PFSK-1 (cell line): ENCODE data around the gene OPN1MW. TPM values are rescaled to one million over a fixed set of nuclear protein-coding genes. Genes with fewer than 3 reads are reported as not detected.
"Not testable (repeated sequence)": the region's sequence is repeated elsewhere in the genome, so short reads cannot be mapped to it uniquely, and the experiment has no call there.

ENCODE experiments used
- FOXP2 ChIP-seq: optimal IDR thresholded peaks from 2 replicates; pipeline ENCODE3; 2011; ENCODE audit warnings: borderline replicate concordance, control low read depth, inconsistent platforms; ENCODE audit not compliant: insufficient read depth; ENCODE audit errors: extremely low read length, extremely low read depth
- POLR2AphosphoS5 ChIP-seq: IDR thresholded peaks from 2 replicates; pipeline ENCODE4 v1.6.1; 2012; ENCODE audit warnings: low read depth, mild to moderate bottlenecking, control low read depth, low read length, moderate library complexity
- SIN3A ChIP-seq: IDR thresholded peaks from 2 replicates; pipeline ENCODE4 v1.6.1; 2012; ENCODE audit warnings: mild to moderate bottlenecking, low read length, moderate library complexity, borderline replicate concordance; ENCODE audit not compliant: insufficient read depth
- TAF1 ChIP-seq: IDR thresholded peaks from 2 replicates; pipeline ENCODE4 v1.6.1; 2012; ENCODE audit warnings: low read length, control low read depth, borderline replicate concordance; ENCODE audit not compliant: insufficient read depth
- polyA plus RNA-seq: library from polyadenylated mRNA; unstranded; fragments of >200 nt; gene quantifications from one replicate; pipeline ENCODE4 v1.2.1, GENCODE V29; 2012; ENCODE audit warnings: low read depth, missing spikeins; ENCODE audit not compliant: insufficient read length
- TF ChIP-seq, protein P1 (sequence below), 2 experiments: IDR thresholded peaks; 2 replicates each; pipeline versions ENCODE4 v1.6.1 to v1.8.0; 2011 to 2012; ENCODE audit warnings: low read depth in 2 of 2, low read length in 2 of 2, control low read depth in 1 of 2, inconsistent platforms in 1 of 2, mild to moderate bottlenecking in 1 of 2, moderate library complexity in 1 of 2; ENCODE audit not compliant: insufficient read depth in 1 of 2

Gene OPN1MW
- polyA plus RNA-seq = not detected

DNA sequence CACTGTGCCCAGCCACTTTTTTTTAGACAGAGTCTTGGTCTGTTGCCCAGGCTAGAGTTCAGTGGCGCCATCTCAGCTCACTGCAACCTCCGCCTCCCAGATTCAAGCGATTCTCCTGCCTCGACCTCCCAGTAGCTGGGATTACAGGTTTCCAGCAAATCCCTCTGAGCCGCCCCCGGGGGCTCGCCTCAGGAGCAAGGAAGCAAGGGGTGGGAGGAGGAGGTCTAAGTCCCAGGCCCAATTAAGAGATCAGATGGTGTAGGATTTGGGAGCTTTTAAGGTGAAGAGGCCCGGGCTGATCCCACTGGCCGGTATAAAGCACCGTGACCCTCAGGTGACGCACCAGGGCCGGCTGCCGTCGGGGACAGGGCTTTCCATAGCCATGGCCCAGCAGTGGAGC lies at the start of gene OPN1MW:
TSS of gene OPN1MW (plus strand) at position 301 of the 400 bp plus-strand sequence. CDS start at position 383, 82 bp downstream.
- not testable (repeated sequence) for TF ChIP-seq TAF1, FOXP2, POLR2AphosphoS5

DNA sequence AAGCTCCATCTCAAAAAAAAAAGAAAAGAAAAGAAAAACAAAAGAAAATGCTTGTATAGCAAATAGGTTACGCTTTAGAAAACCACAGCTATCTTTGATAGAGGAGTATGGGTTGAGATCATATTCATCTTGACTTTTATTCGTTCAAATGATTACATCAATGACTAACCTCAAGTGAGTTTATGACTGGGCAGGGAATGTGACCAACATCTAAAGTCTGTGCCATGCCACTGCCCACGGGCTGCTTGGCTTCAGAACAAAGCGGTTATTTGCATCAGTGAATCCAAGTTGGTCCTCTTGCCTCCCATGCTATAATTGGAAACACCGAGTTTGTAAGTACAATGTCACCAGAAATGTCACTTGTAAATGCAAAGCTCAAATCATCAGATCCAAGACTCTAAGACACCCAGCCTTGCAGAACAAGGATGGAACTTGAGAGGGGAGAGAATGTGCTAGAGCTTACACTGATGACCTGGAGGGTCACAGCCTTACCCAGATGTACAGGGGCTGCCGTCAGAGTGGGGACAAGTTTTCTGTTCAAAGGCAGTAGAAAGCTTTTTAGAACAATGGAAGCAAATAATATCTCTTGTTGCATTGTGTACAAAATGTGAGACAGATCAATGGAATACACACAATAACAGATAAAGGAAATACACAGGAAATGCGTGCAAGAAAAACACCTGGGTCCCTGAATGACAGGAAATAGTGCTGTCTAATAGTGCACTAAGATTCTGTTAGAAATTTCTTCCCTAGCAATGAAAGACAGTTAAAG lies 46.8 kb upstream of the OPN1MW start:
- TF ChIP-seq, protein P1, sequence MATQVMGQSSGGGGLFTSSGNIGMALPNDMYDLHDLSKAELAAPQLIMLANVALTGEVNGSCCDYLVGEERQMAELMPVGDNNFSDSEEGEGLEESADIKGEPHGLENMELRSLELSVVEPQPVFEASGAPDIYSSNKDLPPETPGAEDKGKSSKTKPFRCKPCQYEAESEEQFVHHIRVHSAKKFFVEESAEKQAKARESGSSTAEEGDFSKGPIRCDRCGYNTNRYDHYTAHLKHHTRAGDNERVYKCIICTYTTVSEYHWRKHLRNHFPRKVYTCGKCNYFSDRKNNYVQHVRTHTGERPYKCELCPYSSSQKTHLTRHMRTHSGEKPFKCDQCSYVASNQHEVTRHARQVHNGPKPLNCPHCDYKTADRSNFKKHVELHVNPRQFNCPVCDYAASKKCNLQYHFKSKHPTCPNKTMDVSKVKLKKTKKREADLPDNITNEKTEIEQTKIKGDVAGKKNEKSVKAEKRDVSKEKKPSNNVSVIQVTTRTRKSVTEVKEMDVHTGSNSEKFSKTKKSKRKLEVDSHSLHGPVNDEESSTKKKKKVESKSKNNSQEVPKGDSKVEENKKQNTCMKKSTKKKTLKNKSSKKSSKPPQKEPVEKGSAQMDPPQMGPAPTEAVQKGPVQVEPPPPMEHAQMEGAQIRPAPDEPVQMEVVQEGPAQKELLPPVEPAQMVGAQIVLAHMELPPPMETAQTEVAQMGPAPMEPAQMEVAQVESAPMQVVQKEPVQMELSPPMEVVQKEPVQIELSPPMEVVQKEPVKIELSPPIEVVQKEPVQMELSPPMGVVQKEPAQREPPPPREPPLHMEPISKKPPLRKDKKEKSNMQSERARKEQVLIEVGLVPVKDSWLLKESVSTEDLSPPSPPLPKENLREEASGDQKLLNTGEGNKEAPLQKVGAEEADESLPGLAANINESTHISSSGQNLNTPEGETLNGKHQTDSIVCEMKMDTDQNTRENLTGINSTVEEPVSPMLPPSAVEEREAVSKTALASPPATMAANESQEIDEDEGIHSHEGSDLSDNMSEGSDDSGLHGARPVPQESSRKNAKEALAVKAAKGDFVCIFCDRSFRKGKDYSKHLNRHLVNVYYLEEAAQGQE (IDR thresholded peaks at IDR 0.05; ENCODE audit: insufficient read depth in 1 of 2, low read depth in 2 of 2, low read length in 2 of 2) = no peak
- TF ChIP-seq FOXP2 (no peak), POLR2AphosphoS5 (no peak), SIN3A (no peak), TAF1 (no peak)

DNA sequence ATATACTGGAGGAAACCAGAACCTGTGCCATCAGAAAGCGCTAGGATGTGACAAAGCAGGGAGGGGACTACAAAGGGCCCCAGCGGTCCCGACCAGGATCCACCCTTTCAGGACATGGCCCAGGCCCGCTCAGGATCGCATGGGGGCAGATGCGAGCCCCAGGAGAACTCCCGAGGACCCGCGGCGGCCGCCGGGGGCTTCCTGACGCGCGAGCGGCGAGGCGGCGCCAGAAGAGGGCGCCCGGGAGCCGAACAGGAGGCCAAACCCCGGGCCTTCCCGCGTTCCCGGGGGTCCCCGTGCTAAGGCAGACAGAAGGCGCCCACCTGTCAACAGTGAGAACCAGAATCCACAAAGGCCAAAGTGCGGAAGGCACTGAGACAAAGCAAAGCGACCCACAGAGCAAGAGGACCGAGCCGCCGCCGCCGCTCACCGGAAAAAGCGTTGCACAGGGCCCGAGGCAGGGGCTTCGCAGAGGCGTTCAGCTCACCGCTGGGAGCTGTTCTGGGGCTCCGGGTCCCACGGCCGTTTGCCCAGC lies 45.7 kb upstream of the OPN1MW start:
- TF ChIP-seq SIN3A (no peak), FOXP2 (peak; percentile 38)

DNA sequence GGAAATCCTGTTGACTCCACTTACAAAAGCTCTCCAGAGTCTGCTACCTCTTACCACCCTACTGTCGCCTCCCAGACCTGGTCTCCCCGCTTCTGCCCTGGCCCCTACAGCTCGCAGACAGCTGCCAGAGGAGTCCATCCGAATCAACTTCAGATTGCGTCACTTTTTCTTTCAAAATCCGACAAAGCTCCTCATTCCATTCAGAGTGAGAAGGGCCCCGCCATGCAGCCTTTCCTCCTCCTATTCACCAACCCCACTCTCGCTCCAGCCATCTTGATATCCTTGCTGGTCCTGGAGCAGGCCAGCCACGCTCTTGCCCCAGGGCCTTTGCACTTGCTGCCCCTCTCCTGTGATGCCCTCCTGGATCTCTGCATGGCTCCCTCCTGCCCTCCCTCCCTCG lies 43.5 kb upstream of the OPN1MW start:
- TF ChIP-seq FOXP2 (no peak), POLR2AphosphoS5 (no peak), SIN3A (no peak)
- TF ChIP-seq, protein P1 (IDR thresholded peaks at IDR 0.05; ENCODE audit: insufficient read depth in 1 of 2, low read depth in 2 of 2, low read length in 2 of 2) = no peak

DNA sequence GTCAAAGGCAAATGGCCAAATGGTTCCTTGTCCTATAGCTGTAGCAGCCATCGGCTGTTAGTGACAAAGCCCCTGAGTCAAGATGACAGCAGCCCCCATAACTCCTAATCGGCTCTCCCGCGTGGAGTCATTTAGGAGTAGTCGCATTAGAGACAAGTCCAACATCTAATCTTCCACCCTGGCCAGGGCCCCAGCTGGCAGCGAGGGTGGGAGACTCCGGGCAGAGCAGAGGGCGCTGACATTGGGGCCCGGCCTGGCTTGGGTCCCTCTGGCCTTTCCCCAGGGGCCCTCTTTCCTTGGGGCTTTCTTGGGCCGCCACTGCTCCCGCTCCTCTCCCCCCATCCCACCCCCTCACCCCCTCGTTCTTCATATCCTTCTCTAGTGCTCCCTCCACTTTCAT lies 42.2 kb upstream of the OPN1MW start:
- no peak for TF ChIP-seq SIN3A
- TF ChIP-seq POLR2AphosphoS5 = no peak
- TF ChIP-seq FOXP2 = no peak
- TF ChIP-seq TAF1 = no peak
- TF ChIP-seq, protein P1 (IDR thresholded peaks at IDR 0.05; ENCODE audit: insufficient read depth in 1 of 2, low read depth in 2 of 2, low read length in 2 of 2) = no peak

DNA sequence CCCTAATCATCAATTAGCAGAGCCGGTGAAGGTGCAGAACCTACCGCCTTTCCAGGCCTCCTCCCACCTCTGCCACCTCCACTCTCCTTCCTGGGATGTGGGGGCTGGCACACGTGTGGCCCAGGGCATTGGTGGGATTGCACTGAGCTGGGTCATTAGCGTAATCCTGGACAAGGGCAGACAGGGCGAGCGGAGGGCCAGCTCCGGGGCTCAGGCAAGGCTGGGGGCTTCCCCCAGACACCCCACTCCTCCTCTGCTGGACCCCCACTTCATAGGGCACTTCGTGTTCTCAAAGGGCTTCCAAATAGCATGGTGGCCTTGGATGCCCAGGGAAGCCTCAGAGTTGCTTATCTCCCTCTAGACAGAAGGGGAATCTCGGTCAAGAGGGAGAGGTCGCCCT lies 41.7 kb upstream of the OPN1MW start:
- TF ChIP-seq FOXP2 (no peak), TAF1 (no peak), SIN3A (no peak)
